NOMO-1 treated with dmso at 0.1 percent for 144 hours (cell line): ENCODE data around the gene FTH1.
A peak's percentile ranks its signal among the peaks of the same experiment; 100 is the strongest.
"Not testable (repeated sequence)": the region's sequence is repeated elsewhere in the genome, so short reads cannot be mapped to it uniquely, and the experiment has no call there.

Source experiments
- DNase-seq: peaks from one replicate; lab custom pipeline; 2025; ENCODE audit not compliant: unreplicated experiment; lab: John Stamatoyannopoulos, UW

Gene FTH1

GRCh38 chr11:61967116-61967923 lies at the start of gene FTH1:
FTH1 (minus strand) TSS chr11:61967634; CDS start chr11:61967425, 209 bp downstream.
- peak; percentile 85 for DNase-seq

- DNase-seq, result no peak
Observed at GRCh38 chr11:62015615-62016014, 48.2 kb upstream of the FTH1 start.

GRCh38 chr11:62013537-62014476 lies 46.4 kb upstream of the FTH1 start:
- no peak for DNase-seq

- DNase-seq, result no peak
Observed at GRCh38 chr11:62012832-62013461, 45.5 kb upstream of the FTH1 start.

- DNase-seq, result no peak
Observed at GRCh38 chr11:62012451-62012831, 45.0 kb upstream of the FTH1 start.

GRCh38 chr11:62011881-62012280 lies 44.4 kb upstream of the FTH1 start:
- DNase-seq, result no peak

- no peak for DNase-seq
Observed at GRCh38 chr11:62010935-62011528, 43.6 kb upstream of the FTH1 start.

GRCh38 chr11:62008193-62008592 lies 40.8 kb upstream of the FTH1 start:
- DNase-seq, result no peak

- peak; percentile 15 for DNase-seq
Observed at GRCh38 chr11:62004473-62004872, 37.0 kb upstream of the FTH1 start.

GRCh38 chr11:62002283-62002682 lies 34.8 kb upstream of the FTH1 start:
- DNase-seq, result not testable (repeated sequence)

- no peak for DNase-seq
Observed at GRCh38 chr11:62001450-62002191, 34.2 kb upstream of the FTH1 start.

- DNase-seq, result no peak
Observed at GRCh38 chr11:62000539-62001446, 33.4 kb upstream of the FTH1 start.

GRCh38 chr11:61999141-61999975 lies 31.9 kb upstream of the FTH1 start:
- DNase-seq, result no peak

- no peak for DNase-seq
Observed at GRCh38 chr11:61996933-61997332, 29.5 kb upstream of the FTH1 start.

GRCh38 chr11:61994981-61995380 lies 27.5 kb upstream of the FTH1 start:
- no peak for DNase-seq

- DNase-seq, result no peak
Observed at GRCh38 chr11:61985869-61986268, 18.4 kb upstream of the FTH1 start.

GRCh38 chr11:61983419-61983818 lies 16.0 kb upstream of the FTH1 start:
- no peak for DNase-seq

- DNase-seq, result no peak
Observed at GRCh38 chr11:61980783-61981541, 13.5 kb upstream of the FTH1 start.
